ENCODE results near the gene CAPN10.

Gene CAPN10

GRCh38 chr2:240637901-240638345 lies 51.4 kb downstream of the CAPN10 start:
- no peak for DNase-seq (ENCODE audit: low read depth in 2 of 2)

GRCh38 chr2:240638512-240639160 lies 52.1 kb downstream of the CAPN10 start:
- DNase-seq (ENCODE audit: low read depth in 2 of 2) = no peak

- no peak for DNase-seq (ENCODE audit: low read depth in 2 of 2)
Measured at GRCh38 chr2:240639566-240639965, 53.0 kb downstream of the CAPN10 start.

- DNase-seq (ENCODE audit: low read depth in 2 of 2) = no peak
Measured at GRCh38 chr2:240640939-240641338, 54.4 kb downstream of the CAPN10 start.

DNA sequence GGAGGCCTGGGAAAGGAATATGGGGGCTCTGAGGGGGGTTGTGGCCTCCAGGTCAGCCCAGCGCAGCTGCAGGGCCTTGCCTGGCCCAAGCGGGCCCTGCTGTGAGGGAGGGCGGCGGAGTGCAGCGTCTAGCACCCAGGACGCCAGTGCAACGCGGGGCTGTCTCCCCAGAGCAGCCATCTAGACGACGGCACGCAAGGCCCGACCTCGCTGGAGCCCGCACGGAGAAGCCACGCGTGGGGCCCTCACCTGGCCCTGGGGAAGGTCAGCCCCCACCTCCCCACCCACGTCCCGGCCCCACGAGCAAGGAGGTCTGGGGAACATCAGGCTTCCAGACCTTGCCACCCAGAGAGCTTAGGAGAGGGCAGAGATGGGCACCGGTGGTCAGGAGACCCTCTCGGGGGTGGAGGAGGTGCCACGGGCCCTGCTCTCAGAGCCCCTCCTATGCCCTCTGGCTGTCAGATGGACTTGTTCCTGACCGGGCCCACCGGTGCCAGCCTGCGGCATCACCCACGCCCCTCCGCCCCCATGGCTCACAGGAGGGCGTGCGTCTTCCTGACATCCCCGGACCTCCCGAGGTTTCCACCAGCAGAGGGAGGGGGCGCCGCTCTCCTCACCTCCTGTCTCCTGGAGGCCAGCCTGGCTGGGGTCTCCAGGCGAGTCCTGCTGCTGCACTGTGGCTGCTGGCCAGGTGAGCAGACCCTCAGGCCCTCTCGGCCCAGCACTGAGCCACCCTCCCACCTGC lies 55.7 kb downstream of the CAPN10 start:
- no peak for DNase-seq (ENCODE audit: low read depth in 2 of 2)

DNA sequence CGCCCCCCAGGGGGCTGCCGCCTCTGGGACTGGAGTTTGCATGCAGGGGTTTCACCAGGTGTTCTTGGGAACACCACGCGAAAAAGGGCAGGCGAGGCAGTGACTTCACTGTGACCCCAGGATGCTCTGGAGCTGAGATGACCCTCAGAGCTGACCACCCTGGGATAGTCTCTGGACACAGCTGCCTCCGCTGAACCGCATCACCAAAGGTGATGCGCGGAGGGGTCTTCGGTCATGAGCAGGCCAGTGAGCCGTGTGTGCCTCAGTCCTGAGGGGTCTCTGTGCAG lies 56.2 kb downstream of the CAPN10 start:
- no peak for DNase-seq (ENCODE audit: low read depth in 2 of 2)

DNA sequence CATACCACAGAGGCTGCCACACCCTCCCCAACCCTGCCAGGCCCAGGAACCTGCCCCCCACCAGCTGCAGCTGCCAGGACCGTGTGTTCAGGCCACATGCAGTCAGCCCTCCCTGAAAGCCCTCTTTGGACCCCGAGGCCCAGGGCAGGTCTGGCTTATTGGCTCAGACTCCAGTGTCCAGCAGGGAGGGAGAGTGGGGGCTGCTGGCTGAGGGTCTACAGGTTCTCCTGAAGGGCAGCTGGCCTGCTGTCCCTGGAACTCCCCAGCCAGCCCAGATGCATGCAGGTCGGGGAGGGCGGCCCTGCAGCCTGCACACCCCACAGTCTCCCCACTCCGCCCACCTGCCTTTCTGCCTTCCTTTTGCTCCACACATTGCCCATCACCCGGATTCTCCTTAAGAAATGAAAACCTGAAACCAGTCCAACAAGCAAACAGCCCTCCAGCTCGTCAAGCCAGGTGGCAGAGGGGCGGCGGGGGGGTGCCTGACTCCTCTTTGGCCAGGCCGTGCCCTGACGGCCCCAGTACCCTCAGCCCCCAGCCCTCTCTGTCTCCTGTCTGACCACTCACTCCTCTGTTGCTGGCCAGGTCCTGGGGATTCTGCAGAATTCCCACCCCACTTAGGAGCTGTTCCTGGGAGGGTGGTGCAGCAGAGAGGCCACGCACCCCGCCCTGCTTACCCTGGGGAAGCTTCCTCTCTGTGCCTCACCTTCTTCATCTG lies 56.7 kb downstream of the CAPN10 start:
- no peak for DNase-seq (ENCODE audit: low read depth in 2 of 2)

DNA sequence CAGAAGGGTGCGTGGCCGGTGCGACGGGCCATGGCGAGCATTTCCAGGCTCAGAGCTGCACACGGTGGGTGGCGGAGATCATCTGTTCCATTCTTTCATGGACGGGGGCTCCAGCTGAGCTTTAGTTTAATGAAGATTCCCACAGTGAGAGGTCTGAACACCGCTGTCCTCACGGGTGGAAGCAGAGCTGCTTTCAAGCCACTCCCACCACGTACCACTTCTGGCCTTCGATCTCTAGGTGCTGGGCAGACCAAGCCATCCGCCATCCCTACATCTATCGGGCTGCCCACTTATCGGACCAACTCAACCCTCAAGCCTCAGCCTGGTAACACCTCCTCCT lies 57.2 kb downstream of the CAPN10 start:
- DNase-seq (ENCODE audit: low read depth in 2 of 2) = no peak

DNA sequence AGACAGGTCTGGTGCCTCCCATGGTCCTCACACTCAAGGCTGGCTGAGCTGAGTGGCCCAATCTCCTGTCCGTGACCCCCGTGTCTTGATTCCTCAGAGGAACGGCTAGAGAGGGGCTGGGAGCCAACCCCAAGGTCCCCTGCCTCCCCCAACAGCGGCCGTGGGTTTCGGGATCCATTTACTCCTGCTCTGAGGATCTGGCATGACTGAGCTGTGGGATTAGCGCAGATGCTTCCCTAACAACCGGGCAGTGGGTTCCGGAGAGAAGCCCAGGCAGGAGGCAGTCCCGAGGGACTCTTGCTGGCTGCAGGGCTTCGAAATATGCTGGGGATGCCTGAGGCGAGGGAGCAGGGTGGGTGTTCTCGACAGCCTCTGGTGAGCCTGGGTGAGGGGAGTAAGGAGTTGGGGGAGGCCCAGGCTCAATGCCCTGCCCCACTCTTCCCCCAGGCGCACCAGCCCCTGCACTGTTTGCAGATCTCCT lies 57.7 kb downstream of the CAPN10 start:
- DNase-seq (ENCODE audit: low read depth in 2 of 2) = no peak

- no peak for DNase-seq (ENCODE audit: low read depth in 2 of 2)
Measured at GRCh38 chr2:240644859-240645301, 58.3 kb downstream of the CAPN10 start.

DNA sequence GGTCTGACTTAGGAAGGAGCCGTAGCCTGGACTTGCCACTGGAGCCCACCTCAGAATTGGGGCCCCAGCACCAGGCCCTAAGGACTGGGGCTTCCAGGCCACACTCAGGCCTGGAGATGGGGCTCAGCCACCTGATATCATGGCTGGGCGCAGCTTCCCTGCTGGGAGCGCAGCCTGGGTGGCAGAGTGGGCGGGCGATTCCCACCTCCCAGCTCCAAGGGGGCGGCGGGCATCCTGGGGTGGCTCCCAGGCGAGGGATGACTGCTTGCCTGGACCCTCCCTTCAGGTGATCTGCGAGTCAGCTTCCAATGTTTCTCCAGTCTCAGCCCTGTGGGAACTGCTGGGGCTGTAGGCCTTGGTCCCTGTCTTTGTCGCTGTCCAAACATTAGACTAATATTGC lies 58.8 kb downstream of the CAPN10 start:
- no peak for DNase-seq (ENCODE audit: low read depth in 2 of 2)

DNA sequence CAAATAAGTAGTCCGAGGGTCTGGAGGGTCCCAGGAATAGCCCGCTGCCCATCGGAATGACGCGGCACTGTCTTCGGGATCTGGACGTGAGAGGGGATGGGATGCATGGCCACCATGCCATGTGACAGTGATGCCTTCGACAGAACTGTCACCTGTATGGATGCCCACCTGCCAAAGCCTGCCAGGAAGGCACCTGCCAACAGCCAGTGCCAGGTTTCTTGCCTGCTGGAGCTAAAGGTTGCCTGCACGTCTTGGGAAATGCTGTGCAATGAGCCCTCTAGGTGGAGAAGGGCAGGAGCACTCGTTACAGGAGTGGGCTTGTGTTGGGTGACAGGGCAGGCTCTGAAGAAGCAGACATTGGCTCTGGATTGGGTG lies 59.3 kb downstream of the CAPN10 start:
- DNase-seq (ENCODE audit: low read depth in 2 of 2) = no peak

GRCh38 chr2:240646176-240646899 lies 59.8 kb downstream of the CAPN10 start:
- no peak for DNase-seq (ENCODE audit: low read depth in 2 of 2)

GRCh38 chr2:240646900-240647502 lies 60.5 kb downstream of the CAPN10 start:
- DNase-seq (ENCODE audit: low read depth in 2 of 2) = no peak

GRCh38 chr2:240647503-240648154 lies 61.1 kb downstream of the CAPN10 start:
- DNase-seq (ENCODE audit: low read depth in 2 of 2) = no peak

GRCh38 chr2:240648155-240648649 lies 61.7 kb downstream of the CAPN10 start:
- no peak for DNase-seq (ENCODE audit: low read depth in 2 of 2)
